MCF 10A (cell line): ENCODE measurements around the gene DCUN1D2. TPM values are rescaled to one million over a fixed set of nuclear protein-coding genes. Genes with fewer than 3 reads are reported as not detected.

ENCODE experiments used
- BruUV-seq: library from RNA; stranded (reverse); fragments of 400-500 nt; replicated peaks from 2 replicates; lab custom pipeline; 2021; lab: Mats Ljungman, UMichigan
- CTCF ChIA-PET: fragments of 300-600 bp; sonication (Branson Sonifier 250); formaldehyde crosslinking; extraction: SDS; loops from one replicate; lab custom pipeline; 2021; ENCODE audit warnings: antibody characterized with exemption, inconsistent platforms; lab: Yijun Ruan, JAX
- POLR2A ChIA-PET: fragments of 300-600, 350-650 bp; sonication (Branson Sonifier 250); formaldehyde crosslinking; extraction: SDS; loops from one replicate; lab custom pipeline; 2020; ENCODE audit warnings: antibody characterized with exemption, inconsistent platforms; lab: Yijun Ruan, JAX
- DNase-seq: peaks from one replicate; pipeline ENCODE4 v3.0.0-alpha.2; 2018; ENCODE audit not compliant: unreplicated experiment
- H3K27ac Mint-ChIP-seq: one replicate; pipeline ENCODE4 v1.8.0; 2022; ENCODE audit warnings: mild to moderate bottlenecking, low read depth, mixed read lengths; ENCODE audit not compliant: unreplicated experiment
- H3K27me3 Mint-ChIP-seq: one replicate; pipeline ENCODE4 v1.8.0; 2022; ENCODE audit warnings: mixed read lengths; ENCODE audit not compliant: insufficient read depth, unreplicated experiment
- H3K36me3 Mint-ChIP-seq: one replicate; pipeline ENCODE4 v1.8.0; 2022; ENCODE audit warnings: mild to moderate bottlenecking, moderate library complexity, mixed read lengths; ENCODE audit not compliant: insufficient read depth, unreplicated experiment
- H3K4me1 Mint-ChIP-seq: one replicate; pipeline ENCODE4 v1.8.0; 2022; ENCODE audit warnings: mixed read lengths; ENCODE audit not compliant: insufficient read depth, unreplicated experiment
- H3K4me3 Mint-ChIP-seq: one replicate; pipeline ENCODE4 v1.8.0; 2022; ENCODE audit warnings: mild to moderate bottlenecking, moderate library complexity, mixed read lengths; ENCODE audit not compliant: unreplicated experiment
- H3K9me3 Mint-ChIP-seq: one replicate; pipeline ENCODE4 v1.8.0; 2022; ENCODE audit warnings: mixed read lengths; ENCODE audit not compliant: unreplicated experiment
- CTCF ChIP-seq: fragments of 200-600 bp; IDR thresholded peaks from one replicate; pipeline ENCODE4 v1.8.0; 2022; ENCODE audit warnings: antibody characterized with exemption, mild to moderate bottlenecking; ENCODE audit not compliant: unreplicated experiment
- intact Hi-C: fragments of 100-400 bp; cut with micrococcal nuclease; formaldehyde crosslinking; loops from 2 replicates; pipeline ENCODE4 v1.14.1; 2022
- total RNA-seq: library from RNA; stranded (reverse); gene quantifications from 2 replicates; pipeline ENCODE4 v1.2.3, GENCODE V29; 2022

The DCUN1D2 gene
- total RNA-seq, 1 experiment from 2014 or later = 20.4 TPM

GRCh38 chr13:113534236-113534860, 43.8 kb upstream of the DCUN1D2 start:
- no peaks in the 10 kb centered on the region for H3K9me3 Mint-ChIP-seq
- no peaks in the 10 kb centered on the region for H3K27me3 Mint-ChIP-seq
- H3K4me3 Mint-ChIP-seq = no peak overlapping the region
- H3K4me1 Mint-ChIP-seq = no peaks in the 10 kb centered on the region
- peaks cover 60% of the 10 kb centered on the region for H3K36me3 Mint-ChIP-seq
- no peak overlapping the region for H3K27ac Mint-ChIP-seq
- CTCF ChIA-PET = interaction anchor here (0.6 to 0.7 kb wide), 2 partner anchors 12 to 196 kb away, joined by 3 to 4 read pairs; no protein-coding TSS in a partner anchor
- BruUV-seq = TSS peak; percentile 13
- intact Hi-C loops = no loop called here
- TF ChIP-seq CTCF = no peak
- DNase-seq = no peak
- POLR2A ChIA-PET = no interaction called here

- H3K36me3 Mint-ChIP-seq = peaks cover 64% of the 10 kb centered on the region
These were observed 42.8 kb upstream of the DCUN1D2 start for GRCh38 chr13:113533161-113533840.

DNA sequence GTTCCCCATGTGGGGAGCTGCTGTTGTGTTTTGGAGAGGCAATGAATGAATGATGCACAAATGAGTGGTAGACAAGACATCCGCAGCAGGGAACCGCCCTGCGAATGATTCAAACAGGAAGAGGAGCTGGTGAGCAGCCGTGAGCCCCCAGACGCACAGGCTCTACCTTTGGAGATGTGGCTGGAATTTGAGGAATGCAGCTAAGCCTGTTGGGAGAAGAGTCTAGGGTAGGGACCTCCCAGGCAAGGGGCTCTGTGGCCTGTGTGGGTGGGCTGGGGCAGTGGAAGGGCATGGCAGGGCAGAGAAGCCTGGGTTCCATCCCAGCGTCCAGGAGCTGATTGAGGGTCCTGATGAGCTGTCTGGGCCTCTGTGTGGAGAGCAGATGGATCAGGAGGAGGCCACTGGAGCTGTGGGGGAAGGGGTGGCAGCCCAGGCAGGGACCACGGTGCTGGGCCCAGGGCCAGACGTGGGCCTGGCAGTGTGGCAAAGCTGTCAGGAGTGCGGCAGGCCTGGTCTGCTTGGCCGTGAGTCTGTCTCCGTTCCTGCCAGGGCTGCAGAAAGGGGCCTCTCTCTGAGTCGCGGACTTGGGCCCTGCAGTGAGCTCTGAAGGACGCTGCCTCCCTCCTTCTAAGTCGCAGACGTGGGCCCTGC, 41.8 kb upstream of the DCUN1D2 start:
- no peak for DNase-seq
- intact Hi-C loops = no loop called here
- H3K36me3 Mint-ChIP-seq = peaks cover 68% of the 10 kb centered on the region

More at GRCh38 chr13:113533161-113533840, 42.8 kb upstream of the DCUN1D2 start:
- DNase-seq = no peak
- Mint-ChIP-seq H3K27me3 (no peaks in the 10 kb centered on the region), H3K4me1 (no peaks in the 10 kb centered on the region), H3K4me3 (no peak overlapping the region), H3K27ac (no peak overlapping the region), H3K9me3 (no peaks in the 10 kb centered on the region)
- TF ChIP-seq CTCF = no peak
- POLR2A ChIA-PET = no interaction called here
- intact Hi-C loops = no loop called here
- CTCF ChIA-PET = no interaction called here
- BruUV-seq = no TSS peak

More for the DNA sequence above, 41.8 kb upstream of the DCUN1D2 start:
- POLR2A ChIA-PET = no interaction called here
- Mint-ChIP-seq H3K27ac (no peak overlapping the region), H3K27me3 (no peaks in the 10 kb centered on the region), H3K4me1 (peaks cover 1% of the 10 kb centered on the region), H3K4me3 (no peak overlapping the region), H3K9me3 (no peaks in the 10 kb centered on the region)
- no TSS peak for BruUV-seq
- TF ChIP-seq CTCF = no peak
- CTCF ChIA-PET = no interaction called here
